Body of pancreas (tissue), 4 donors: ENCODE results near the gene NANOS3.

Experiments used
- POLR2A ChIP-seq, 3 donors: fragments of 450-650 bp; IDR thresholded peaks; one replicate each; pipeline ENCODE4 v1.6.1; 2016; ENCODE audit warnings: antibody characterized with exemption in 3 of 3, mild to moderate bottlenecking in 2 of 3
- TF ChIP-seq, protein P1 (sequence below), 7 experiments: fragments of 450-650 bp in 4 of 7; fragments of 200-600 bp in 3 of 7; sonication (generic) in 3 of 7; IDR thresholded peaks; one replicate each; pipeline ENCODE4 v1.5.1; 2016 to 2019; ENCODE audit warnings: antibody characterized with exemption in 7 of 7

DNA sequence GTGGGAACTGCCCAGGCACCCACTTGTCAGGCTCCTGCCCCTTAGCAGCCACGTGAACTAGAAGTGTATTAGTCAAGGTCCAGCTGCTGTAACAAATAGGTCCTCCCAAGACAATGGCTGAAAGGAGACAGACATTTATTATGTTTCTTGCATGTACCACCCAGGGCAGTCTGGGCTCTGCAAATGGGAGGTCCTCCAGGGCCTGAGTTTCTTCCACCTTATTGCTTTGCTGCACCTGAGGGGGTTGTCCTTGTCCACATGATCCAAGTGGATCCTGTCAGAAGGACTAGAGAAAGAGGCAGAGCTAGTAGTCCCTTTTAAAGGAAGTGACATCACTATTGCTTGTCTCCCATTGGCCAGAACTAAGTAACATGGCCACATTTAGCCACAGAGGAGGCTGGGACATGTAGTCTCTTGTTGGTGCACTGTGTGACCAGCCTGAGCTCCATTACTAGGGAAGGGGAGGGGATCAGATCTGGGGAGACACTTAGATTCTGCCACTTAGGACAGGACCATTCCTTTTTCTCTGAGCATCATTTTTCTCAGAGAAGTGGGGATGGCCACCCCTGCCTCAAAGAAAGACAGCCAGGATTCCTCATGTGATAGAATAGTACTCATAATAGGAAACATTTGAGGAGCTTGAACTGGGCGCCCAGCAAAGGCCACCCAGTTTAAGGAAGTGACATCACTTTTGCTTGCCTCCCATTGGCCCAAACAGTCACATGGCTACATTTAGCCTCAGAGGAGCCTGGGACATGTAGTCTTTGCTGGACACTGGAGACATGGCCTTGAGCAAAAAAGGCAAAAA is 44.2 kb downstream of the NANOS3 start:
- TF ChIP-seq, protein P1, sequence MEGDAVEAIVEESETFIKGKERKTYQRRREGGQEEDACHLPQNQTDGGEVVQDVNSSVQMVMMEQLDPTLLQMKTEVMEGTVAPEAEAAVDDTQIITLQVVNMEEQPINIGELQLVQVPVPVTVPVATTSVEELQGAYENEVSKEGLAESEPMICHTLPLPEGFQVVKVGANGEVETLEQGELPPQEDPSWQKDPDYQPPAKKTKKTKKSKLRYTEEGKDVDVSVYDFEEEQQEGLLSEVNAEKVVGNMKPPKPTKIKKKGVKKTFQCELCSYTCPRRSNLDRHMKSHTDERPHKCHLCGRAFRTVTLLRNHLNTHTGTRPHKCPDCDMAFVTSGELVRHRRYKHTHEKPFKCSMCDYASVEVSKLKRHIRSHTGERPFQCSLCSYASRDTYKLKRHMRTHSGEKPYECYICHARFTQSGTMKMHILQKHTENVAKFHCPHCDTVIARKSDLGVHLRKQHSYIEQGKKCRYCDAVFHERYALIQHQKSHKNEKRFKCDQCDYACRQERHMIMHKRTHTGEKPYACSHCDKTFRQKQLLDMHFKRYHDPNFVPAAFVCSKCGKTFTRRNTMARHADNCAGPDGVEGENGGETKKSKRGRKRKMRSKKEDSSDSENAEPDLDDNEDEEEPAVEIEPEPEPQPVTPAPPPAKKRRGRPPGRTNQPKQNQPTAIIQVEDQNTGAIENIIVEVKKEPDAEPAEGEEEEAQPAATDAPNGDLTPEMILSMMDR (IDR thresholded peaks at IDR 0.05), result no peak
- TF ChIP-seq POLR2A (IDR thresholded peaks at IDR 0.05), result no peak
